Stomach (tissue), 4 donors: ENCODE results near the gene ASB7.

Source experiments
- POLR2A ChIP-seq, 4 donors: fragments of 450-650 bp; IDR thresholded peaks; one replicate each; pipeline ENCODE4 v1.6.1; 2016; ENCODE audit warnings: antibody characterized with exemption in 4 of 4, control low read depth in 2 of 4, mild to moderate bottlenecking in 1 of 4, moderate library complexity in 1 of 4
- TF ChIP-seq, protein P1 (sequence below), 7 experiments: fragments of 450-650 bp in 4 of 7; fragments of 200-600 bp in 3 of 7; sonication (generic) in 3 of 7; IDR thresholded peaks; one replicate each; pipeline ENCODE4 v1.5.1; 2016 to 2019; ENCODE audit warnings: antibody characterized with exemption in 7 of 7, control low read depth in 2 of 7, mild to moderate bottlenecking in 1 of 7

- TF ChIP-seq, protein P1, sequence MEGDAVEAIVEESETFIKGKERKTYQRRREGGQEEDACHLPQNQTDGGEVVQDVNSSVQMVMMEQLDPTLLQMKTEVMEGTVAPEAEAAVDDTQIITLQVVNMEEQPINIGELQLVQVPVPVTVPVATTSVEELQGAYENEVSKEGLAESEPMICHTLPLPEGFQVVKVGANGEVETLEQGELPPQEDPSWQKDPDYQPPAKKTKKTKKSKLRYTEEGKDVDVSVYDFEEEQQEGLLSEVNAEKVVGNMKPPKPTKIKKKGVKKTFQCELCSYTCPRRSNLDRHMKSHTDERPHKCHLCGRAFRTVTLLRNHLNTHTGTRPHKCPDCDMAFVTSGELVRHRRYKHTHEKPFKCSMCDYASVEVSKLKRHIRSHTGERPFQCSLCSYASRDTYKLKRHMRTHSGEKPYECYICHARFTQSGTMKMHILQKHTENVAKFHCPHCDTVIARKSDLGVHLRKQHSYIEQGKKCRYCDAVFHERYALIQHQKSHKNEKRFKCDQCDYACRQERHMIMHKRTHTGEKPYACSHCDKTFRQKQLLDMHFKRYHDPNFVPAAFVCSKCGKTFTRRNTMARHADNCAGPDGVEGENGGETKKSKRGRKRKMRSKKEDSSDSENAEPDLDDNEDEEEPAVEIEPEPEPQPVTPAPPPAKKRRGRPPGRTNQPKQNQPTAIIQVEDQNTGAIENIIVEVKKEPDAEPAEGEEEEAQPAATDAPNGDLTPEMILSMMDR (IDR thresholded peaks at IDR 0.05) = no peak
- TF ChIP-seq POLR2A (IDR thresholded peaks at IDR 0.05) = no peak
These were observed 88.4 kb downstream of the ASB7 start for GRCh38 chr15:100690795-100691158.
